ENCODE results near the gene PLK1. TPM values are rescaled to one million over a fixed set of nuclear protein-coding genes. Genes with fewer than 3 reads are reported as not detected.

Gene PLK1
- total and polyA plus RNA-seq, 4 donors = 1.9 to 3.6 (median 3.2) TPM

DNA sequence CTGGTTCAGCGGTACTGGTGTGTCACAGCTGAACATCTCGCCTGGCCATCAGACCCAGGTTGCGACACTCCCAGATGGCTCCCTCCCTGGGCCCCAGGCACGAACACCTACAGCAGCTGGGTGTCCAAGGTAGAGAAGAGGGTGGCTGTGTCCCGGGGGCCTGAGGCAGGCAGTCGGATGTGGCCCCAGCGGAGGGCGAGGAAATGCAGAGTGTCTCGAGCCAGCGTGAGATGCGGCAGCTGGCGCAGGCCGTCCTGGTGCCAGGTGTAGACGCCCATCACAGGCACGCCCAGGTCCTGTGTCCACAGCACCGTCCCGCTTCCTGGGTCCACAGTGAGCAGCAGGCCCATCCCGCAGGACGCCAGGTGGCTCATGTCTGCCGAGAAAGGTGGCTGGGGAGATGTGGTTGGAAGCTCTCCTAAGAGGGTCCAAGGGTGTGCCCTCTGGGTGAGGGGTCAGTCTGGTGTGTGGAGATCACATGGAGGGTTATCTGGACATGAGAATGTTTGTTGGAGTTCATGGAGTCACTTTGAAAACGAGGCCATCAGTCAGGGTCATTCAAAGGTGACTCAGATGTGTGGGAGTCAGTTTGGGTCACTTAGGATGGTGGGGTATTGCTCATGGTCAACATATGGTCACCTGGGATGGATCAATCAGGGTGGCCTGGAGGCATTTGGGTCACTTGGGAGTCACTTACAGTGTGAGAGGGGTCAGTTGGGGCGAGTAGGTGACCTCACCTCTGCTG is 26.3 kb downstream of the PLK1 start:
- Histone ChIP-seq H3K9ac (ENCODE audit: insufficient read depth in 1 of 2, low read length in 2 of 2) (no peak overlapping the region), H3K9me3 (ENCODE audit: control insufficient read depth in 4 of 4, insufficient read depth in 3 of 4, low read length in 3 of 4) (peaks cover 0 to 11% (median 4%) of the 10 kb centered on the region in 4 donors), H3K4me1 (ENCODE audit: control insufficient read depth in 5 of 5, insufficient read depth in 5 of 5, low read length in 5 of 5) (no peaks in the 10 kb centered on the region), H3K27me3 (ENCODE audit: control insufficient read depth in 3 of 3, insufficient read depth in 3 of 3, low read length in 2 of 3) (peaks cover 0 to 2% (median 0%) of the 10 kb centered on the region in 3 donors), H3K27ac (ENCODE audit: low read depth in 1 of 2, low read length in 1 of 2) (no peak overlapping the region), H3K4me3 (no peak overlapping the region), H3K36me3 (ENCODE audit: control insufficient read depth in 4 of 4, insufficient read depth in 4 of 4, low read length in 4 of 4) (no peaks in the 10 kb centered on the region)
- TF ChIP-seq, protein P1, sequence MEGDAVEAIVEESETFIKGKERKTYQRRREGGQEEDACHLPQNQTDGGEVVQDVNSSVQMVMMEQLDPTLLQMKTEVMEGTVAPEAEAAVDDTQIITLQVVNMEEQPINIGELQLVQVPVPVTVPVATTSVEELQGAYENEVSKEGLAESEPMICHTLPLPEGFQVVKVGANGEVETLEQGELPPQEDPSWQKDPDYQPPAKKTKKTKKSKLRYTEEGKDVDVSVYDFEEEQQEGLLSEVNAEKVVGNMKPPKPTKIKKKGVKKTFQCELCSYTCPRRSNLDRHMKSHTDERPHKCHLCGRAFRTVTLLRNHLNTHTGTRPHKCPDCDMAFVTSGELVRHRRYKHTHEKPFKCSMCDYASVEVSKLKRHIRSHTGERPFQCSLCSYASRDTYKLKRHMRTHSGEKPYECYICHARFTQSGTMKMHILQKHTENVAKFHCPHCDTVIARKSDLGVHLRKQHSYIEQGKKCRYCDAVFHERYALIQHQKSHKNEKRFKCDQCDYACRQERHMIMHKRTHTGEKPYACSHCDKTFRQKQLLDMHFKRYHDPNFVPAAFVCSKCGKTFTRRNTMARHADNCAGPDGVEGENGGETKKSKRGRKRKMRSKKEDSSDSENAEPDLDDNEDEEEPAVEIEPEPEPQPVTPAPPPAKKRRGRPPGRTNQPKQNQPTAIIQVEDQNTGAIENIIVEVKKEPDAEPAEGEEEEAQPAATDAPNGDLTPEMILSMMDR (IDR thresholded peaks at IDR 0.05; ENCODE audit: control extremely low read depth, extremely low read depth) = no peak
- WGBS, 2 donors = 85 to 93% methylated on average over 22 of the region's 22 CpGs
- DNase-seq (no peak), ATAC-seq (ENCODE audit: insufficient read depth, low FRiP score) (no peak)

DNA sequence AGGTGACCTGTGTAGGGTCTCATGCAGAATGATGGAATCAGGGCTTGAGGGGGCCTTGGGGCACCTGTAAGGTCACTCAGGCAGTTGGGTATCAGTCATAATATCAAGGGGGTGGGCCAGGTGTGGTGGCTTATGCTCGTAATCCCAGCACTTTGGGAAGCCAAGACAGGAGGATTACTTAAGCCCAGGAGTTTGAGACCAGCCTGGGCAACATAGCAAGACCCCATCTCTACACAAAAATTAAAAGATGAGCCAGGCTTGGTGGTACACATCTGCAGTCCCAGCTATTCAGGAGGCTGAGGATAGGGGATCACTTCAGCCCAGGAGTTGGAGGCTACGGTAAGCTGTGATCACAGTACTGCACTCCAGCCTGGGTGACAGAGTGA is 26.8 kb downstream of the PLK1 start:
- Histone ChIP-seq H3K4me1 (ENCODE audit: control insufficient read depth in 5 of 5, insufficient read depth in 5 of 5, low read length in 5 of 5) (no peaks in the 10 kb centered on the region), H3K4me3 (no peak overlapping the region), H3K9me3 (ENCODE audit: control insufficient read depth in 4 of 4, insufficient read depth in 3 of 4, low read length in 3 of 4) (peaks cover 0 to 17% (median 5%) of the 10 kb centered on the region in 4 donors), H3K36me3 (ENCODE audit: control insufficient read depth in 4 of 4, insufficient read depth in 4 of 4, low read length in 4 of 4) (no peaks in the 10 kb centered on the region), H3K9ac (ENCODE audit: insufficient read depth in 1 of 2, low read length in 2 of 2) (no peak overlapping the region), H3K27ac (ENCODE audit: low read depth in 1 of 2, low read length in 1 of 2) (no peak overlapping the region), H3K27me3 (ENCODE audit: control insufficient read depth in 3 of 3, insufficient read depth in 3 of 3, low read length in 2 of 3) (peaks cover 0 to 2% (median 0%) of the 10 kb centered on the region in 3 donors)
- TF ChIP-seq, protein P1 (IDR thresholded peaks at IDR 0.05; ENCODE audit: control extremely low read depth, extremely low read depth) = no peak
- WGBS, 2 donors = 82 to 96% methylated on average over 2 of the region's 2 CpGs
- ATAC-seq (ENCODE audit: insufficient read depth, low FRiP score) = no peak
- no peak for DNase-seq

DNA sequence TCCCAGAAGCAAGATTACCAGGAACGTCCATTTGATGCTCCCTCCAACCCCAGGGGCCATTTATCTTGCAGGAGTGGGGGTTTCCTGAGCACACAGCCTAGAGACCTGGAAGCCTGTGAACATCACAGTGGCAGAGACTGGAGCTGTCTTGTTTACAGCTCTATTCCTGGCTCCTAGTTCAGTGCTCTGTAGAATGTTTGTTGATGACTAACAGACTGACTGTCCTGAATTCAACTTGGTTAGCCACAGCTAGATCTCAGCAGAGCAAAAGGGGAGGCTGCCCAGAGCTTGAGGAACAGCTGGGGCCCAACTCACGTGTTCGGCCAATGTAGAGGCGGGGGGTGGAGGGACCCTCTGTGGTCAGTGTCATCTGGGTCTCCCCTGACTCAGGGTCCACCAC is 27.8 kb downstream of the PLK1 start:
- peaks cover 0 to 22% (median 5%) of the 10 kb centered on the region in 4 donors for H3K9me3 ChIP-seq (ENCODE audit: control insufficient read depth in 4 of 4, insufficient read depth in 3 of 4, low read length in 3 of 4)
- ATAC-seq (ENCODE audit: insufficient read depth, low FRiP score) = no peak
- no peaks in the 10 kb centered on the region for H3K36me3 ChIP-seq (ENCODE audit: control insufficient read depth in 4 of 4, insufficient read depth in 4 of 4, low read length in 4 of 4)
- no peak overlapping the region for H3K27ac ChIP-seq (ENCODE audit: low read depth in 1 of 2, low read length in 1 of 2)
- TF ChIP-seq, protein P1 (IDR thresholded peaks at IDR 0.05; ENCODE audit: control extremely low read depth, extremely low read depth) = no peak
- H3K4me3 ChIP-seq = no peak overlapping the region
- H3K4me1 ChIP-seq (ENCODE audit: control insufficient read depth in 5 of 5, insufficient read depth in 5 of 5, low read length in 5 of 5) = no peaks in the 10 kb centered on the region
- 82 to 83% methylated on average over 4 of the region's 4 CpGs for WGBS, 2 donors
- peaks cover 0 to 4% (median 0%) of the 10 kb centered on the region in 3 donors for H3K27me3 ChIP-seq (ENCODE audit: control insufficient read depth in 3 of 3, insufficient read depth in 3 of 3, low read length in 2 of 3)
- DNase-seq = no peak
- H3K9ac ChIP-seq (ENCODE audit: insufficient read depth in 1 of 2, low read length in 2 of 2) = no peak overlapping the region
